Smooth muscle cell (in vitro differentiated cells): ENCODE results near the gene SND1. TPM values are rescaled to one million over a fixed set of nuclear protein-coding genes. Genes with fewer than 3 reads are reported as not detected.
A peak's percentile ranks its signal among the peaks of the same experiment; 100 is the strongest.

Experiments
- DNase-seq: peaks from one replicate; lab custom pipeline; 2025; ENCODE audit not compliant: unreplicated experiment; lab: John Stamatoyannopoulos, UW
- H2AFZ ChIP-seq: fragments of 200-600 bp; sonication (generic); 2 replicates; pipeline ENCODE4 v1.6.0; 2016; ENCODE audit warnings: antibody characterized with exemption, low read depth, mild to moderate bottlenecking
- H3F3A ChIP-seq: fragments of 200-600 bp; sonication (generic); 2 replicates; pipeline ENCODE4 v1.6.0; 2017; ENCODE audit warnings: antibody characterized with exemption, low read depth
- H3K27ac ChIP-seq: fragments of 200-600 bp; sonication (generic); 2 replicates; pipeline ENCODE4 v1.5.1; 2016; ENCODE audit warnings: low read depth, mild to moderate bottlenecking
- H3K27me3 ChIP-seq: fragments of 200-600 bp; sonication (generic); 2 replicates; pipeline ENCODE4 v1.6.1; 2016; ENCODE audit warnings: low read depth, mild to moderate bottlenecking
- H3K36me3 ChIP-seq: fragments of 200-600 bp; sonication (generic); 2 replicates; pipeline ENCODE4 v1.5.1; 2016; ENCODE audit warnings: low read depth
- H3K4me1 ChIP-seq: fragments of 200-600 bp; sonication (generic); 2 replicates; pipeline ENCODE4 v1.5.1; 2016; ENCODE audit warnings: low read depth
- H3K4me2 ChIP-seq: fragments of 200-600 bp; sonication (generic); 2 replicates; pipeline ENCODE4 v1.6.0; 2016; ENCODE audit warnings: mild to moderate bottlenecking
- H3K4me3 ChIP-seq: fragments of 200-600 bp; sonication (generic); 2 replicates; pipeline ENCODE4 v1.5.1; 2016; ENCODE audit warnings: mild to moderate bottlenecking
- H3K79me2 ChIP-seq: fragments of 200-600 bp; sonication (generic); 2 replicates; pipeline ENCODE4 v1.6.0; 2016; ENCODE audit warnings: low read depth, mild to moderate bottlenecking
- H3K9ac ChIP-seq: fragments of 200-600 bp; sonication (generic); 2 replicates; pipeline ENCODE4 v1.6.0; 2016; ENCODE audit warnings: low read depth
- H3K9me3 ChIP-seq: fragments of 200-600 bp; sonication (generic); replicated peaks from 2 replicates; pipeline ENCODE4 v1.5.1; 2016; ENCODE audit warnings: low read depth
- H4K20me1 ChIP-seq: fragments of 200-600 bp; sonication (generic); 2 replicates; pipeline ENCODE4 v1.6.0; 2016; ENCODE audit warnings: low read depth
- CTCF ChIP-seq: fragments of 200-600 bp; sonication (generic); IDR thresholded peaks from 2 replicates; pipeline ENCODE4 v1.5.1; 2017; ENCODE audit warnings: borderline replicate concordance, mild to moderate bottlenecking, antibody characterized with exemption; ENCODE audit not compliant: insufficient read depth, poor library complexity, severe bottlenecking
- WGBS: methylation state at CpG from one replicate; pipeline ENCODE4 v1.1.7; 2016; ENCODE audit warnings: low lambda C conversion rate; 5-methylcytosine and 5-hydroxymethylcytosine counted together
- polyA plus RNA-seq: library from polyadenylated mRNA; unstranded; fragments of >200 nt; fragmentation: Nextera tagmentation; extraction: Ambion mirVana; gene quantifications from 2 replicates; pipeline ENCODE4 v1.2.1, GENCODE V29; 2016
- total RNA-seq: library from RNA; depleted of rRNA; stranded (reverse); fragments of >200 nt; gene quantifications from 2 replicates; pipeline ENCODE4 v1.2.3, GENCODE V29; 2014

Gene SND1
- total and polyA plus RNA-seq, 2 experiments from 2014 or later, result 129 to 136 TPM

- Histone ChIP-seq H3K4me2 (peak overlapping the region; percentile 88), H2AFZ (no peak overlapping the region), H3K4me3 (peak overlapping the region; percentile 81), H4K20me1 (peaks cover 70% of the 10 kb centered on the region), H3K27me3 (no peaks in the 10 kb centered on the region), H3K27ac (no peak overlapping the region), H3K36me3 (no peaks in the 10 kb centered on the region), H3K79me2 (peaks cover 76% of the 10 kb centered on the region), H3K9me3 (no peaks in the 10 kb centered on the region), H3F3A (no peaks in the 10 kb centered on the region), H3K9ac (no peak overlapping the region), H3K4me1 (peaks cover 33% of the 10 kb centered on the region)
- no peak for TF ChIP-seq CTCF
- WGBS, result 80% methylated on average over 5 of the region's 5 CpGs
- no peak for DNase-seq
Observed at GRCh38 chr7:127654404-127655394, 2.7 kb downstream of the SND1 start.

DNA sequence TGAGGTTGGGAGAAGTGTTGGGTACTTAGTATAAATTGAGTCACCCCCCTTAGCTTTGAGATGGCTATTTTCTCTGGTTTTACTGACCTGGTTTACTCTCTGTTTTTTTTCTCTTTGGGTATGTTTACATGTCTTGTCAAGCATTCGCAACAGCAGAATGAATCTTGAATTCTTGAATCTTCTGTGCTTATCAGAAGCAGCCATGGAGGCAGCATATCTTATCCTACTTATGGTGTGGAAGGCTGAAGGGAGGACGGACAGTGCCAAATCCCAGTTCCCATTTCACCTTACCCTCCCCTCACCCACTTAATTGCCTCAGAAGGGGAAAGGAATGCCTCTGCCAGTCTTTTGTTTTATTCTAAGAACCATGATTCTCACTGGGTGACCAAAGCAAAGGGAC, 3.7 kb downstream of the SND1 start:
- H4K20me1 ChIP-seq, result peaks cover 81% of the 10 kb centered on the region
- DNase-seq, result no peak
- no peak for TF ChIP-seq CTCF
- peaks cover 87% of the 10 kb centered on the region for H3K79me2 ChIP-seq
- 51% methylated on average over 2 of the region's 2 CpGs for WGBS
- no peaks in the 10 kb centered on the region for H3K36me3 ChIP-seq
- no peaks in the 10 kb centered on the region for H3F3A ChIP-seq
- H3K27me3 ChIP-seq, result no peaks in the 10 kb centered on the region
- no peak overlapping the region for H3K27ac ChIP-seq
- peaks cover 33% of the 10 kb centered on the region for H3K4me1 ChIP-seq
- peak overlapping the region; percentile 81 for H3K4me3 ChIP-seq
- peak overlapping the region; percentile 88 for H3K4me2 ChIP-seq
- no peak overlapping the region for H3K9ac ChIP-seq
- no peak overlapping the region for H2AFZ ChIP-seq
- no peaks in the 10 kb centered on the region for H3K9me3 ChIP-seq

DNA sequence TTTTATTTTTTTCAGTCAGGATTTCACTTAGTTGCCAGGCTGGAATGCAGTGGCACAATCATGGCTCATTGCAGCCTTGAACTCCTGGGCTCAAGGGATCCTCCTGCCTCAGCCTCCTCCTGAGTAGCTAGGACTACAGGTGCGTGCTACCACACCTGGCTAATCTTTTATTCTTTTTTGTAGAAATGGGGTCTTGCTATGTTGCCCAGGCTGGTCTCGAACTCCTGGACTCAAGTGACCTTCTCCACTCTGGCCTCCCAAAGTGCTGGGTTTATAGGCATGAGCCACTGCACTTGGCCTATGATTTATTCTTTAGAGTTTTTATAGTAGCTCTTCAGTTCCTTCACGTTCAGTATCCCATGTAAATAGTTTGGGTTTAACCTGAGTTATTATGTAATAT, 5.5 kb downstream of the SND1 start:
- peaks cover 100% of the 10 kb centered on the region for H3K79me2 ChIP-seq
- H3K27ac ChIP-seq, result no peak overlapping the region
- no peak overlapping the region for H3K4me2 ChIP-seq
- H3K9me3 ChIP-seq, result no peaks in the 10 kb centered on the region
- no peak overlapping the region for H2AFZ ChIP-seq
- H3K27me3 ChIP-seq, result no peaks in the 10 kb centered on the region
- no peaks in the 10 kb centered on the region for H3K36me3 ChIP-seq
- no peaks in the 10 kb centered on the region for H3F3A ChIP-seq
- DNase-seq, result no peak
- H3K4me1 ChIP-seq, result peaks cover 28% of the 10 kb centered on the region
- peaks cover 98% of the 10 kb centered on the region for H4K20me1 ChIP-seq
- no peak for TF ChIP-seq CTCF
- 94% methylated on average over 3 of the region's 3 CpGs for WGBS
- H3K4me3 ChIP-seq, result no peak overlapping the region
- H3K9ac ChIP-seq, result no peak overlapping the region
